Tibial nerve (tissue), 4 donors: ENCODE results near the gene RNF4. TPM values are rescaled to one million over a fixed set of nuclear protein-coding genes. Genes with fewer than 3 reads are reported as not detected.

Source experiments
- DNase-seq, 2 donors: peaks; one replicate each; pipeline ENCODE4 v3.0.0-alpha.2; 2019; ENCODE audit warnings: low spot score in 2 of 2
- H3K27ac ChIP-seq, 4 donors: fragments of 200-600 bp; sonication (generic) in 3 of 4; one replicate each; pipeline ENCODE4 v1.5.1; 2017 to 2019; ENCODE audit warnings: mild to moderate bottlenecking in 1 of 4
- H3K27me3 ChIP-seq, 2 donors: fragments of 200-600 bp; sonication (generic) in 1 of 2; one replicate each; pipeline versions ENCODE4 v1.5.1 to v1.6.0; 2017 to 2019
- H3K36me3 ChIP-seq, 3 donors: fragments of 200-600 bp; sonication (generic); one replicate each; pipeline ENCODE4 v1.5.1; 2018 to 2019
- H3K4me1 ChIP-seq, 4 donors: fragments of 200-600 bp; sonication (generic) in 3 of 4; one replicate each; pipeline ENCODE4 v1.5.1; 2017 to 2019
- H3K4me3 ChIP-seq, 4 donors: fragments of 200-600 bp; sonication (generic) in 3 of 4; one replicate each; pipeline ENCODE4 v1.5.1; 2017 to 2019; ENCODE audit warnings: mild to moderate bottlenecking in 1 of 4, moderate library complexity in 1 of 4
- H3K9me3 ChIP-seq, 4 donors: fragments of 200-600 bp; sonication (generic) in 3 of 4; one replicate each; pipeline ENCODE4 v1.5.1; 2017 to 2019
- EP300 ChIP-seq, 2 donors: sonication (generic); formaldehyde crosslinking; IDR thresholded peaks; one replicate each; pipeline ENCODE4 v1.6.1; 2017; ENCODE audit warnings: antibody characterized with exemption in 2 of 2, mild to moderate bottlenecking in 1 of 2
- POLR2A ChIP-seq, 2 donors: fragments of 450-650 bp; IDR thresholded peaks; one replicate each; pipeline ENCODE4 v1.6.1; 2017; ENCODE audit warnings: antibody characterized with exemption in 2 of 2, mild to moderate bottlenecking in 2 of 2, moderate library complexity in 2 of 2
- WGBS, 2 donors: methylation state at CpG; one replicate each; pipeline ENCODE4 v1.1.5; 2018; 5-methylcytosine and 5-hydroxymethylcytosine counted together
- total RNA-seq, 4 donors: library from RNA; depleted of rRNA; stranded (reverse); fragments of >200 nt; gene quantifications; one replicate each; pipeline ENCODE4 v1.1.0, GENCODE V29; 2016
- TF ChIP-seq, protein P1 (sequence below), 5 experiments: fragments of 200-600 bp in 3 of 5; fragments of 450-650 bp in 2 of 5; sonication (generic) in 3 of 5; IDR thresholded peaks; one replicate each; pipeline ENCODE4 v1.5.1; 2016 to 2019; ENCODE audit warnings: antibody characterized with exemption in 5 of 5, mild to moderate bottlenecking in 3 of 5, moderate library complexity in 2 of 5

Gene RNF4
- total RNA-seq, 4 donors from 2014 or later: 33.0 to 67.7 (median 49.3) TPM

DNA sequence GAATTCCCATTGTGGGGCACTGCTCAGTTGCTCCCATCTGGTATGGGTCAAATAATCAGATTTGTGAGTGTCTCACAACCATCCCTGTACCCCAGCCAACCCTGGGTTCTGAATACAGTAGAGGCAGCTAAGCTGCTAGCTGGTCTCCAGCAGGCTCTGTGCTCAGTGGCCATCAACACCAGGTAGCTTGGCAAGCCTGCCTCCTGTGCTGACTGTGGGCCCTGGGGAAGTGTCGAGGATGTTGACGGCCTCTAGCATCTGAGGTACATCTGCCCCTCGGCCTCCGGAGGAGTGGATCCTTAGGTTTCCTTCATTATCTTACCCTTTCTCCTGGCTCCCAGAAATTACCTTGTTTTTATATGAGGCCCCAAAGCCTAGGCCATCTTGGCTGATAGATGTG, 13.3 kb downstream of the RNF4 start:
- no peak overlapping the region for H3K4me3 ChIP-seq
- peaks cover 0 to 94% (median 64%) of the 10 kb centered on the region in 4 donors for H3K4me1 ChIP-seq
- peak overlapping the region in 3 of 4 donors; percentile 42 to 67 (median 54) for H3K27ac ChIP-seq
- TF ChIP-seq, protein P1, sequence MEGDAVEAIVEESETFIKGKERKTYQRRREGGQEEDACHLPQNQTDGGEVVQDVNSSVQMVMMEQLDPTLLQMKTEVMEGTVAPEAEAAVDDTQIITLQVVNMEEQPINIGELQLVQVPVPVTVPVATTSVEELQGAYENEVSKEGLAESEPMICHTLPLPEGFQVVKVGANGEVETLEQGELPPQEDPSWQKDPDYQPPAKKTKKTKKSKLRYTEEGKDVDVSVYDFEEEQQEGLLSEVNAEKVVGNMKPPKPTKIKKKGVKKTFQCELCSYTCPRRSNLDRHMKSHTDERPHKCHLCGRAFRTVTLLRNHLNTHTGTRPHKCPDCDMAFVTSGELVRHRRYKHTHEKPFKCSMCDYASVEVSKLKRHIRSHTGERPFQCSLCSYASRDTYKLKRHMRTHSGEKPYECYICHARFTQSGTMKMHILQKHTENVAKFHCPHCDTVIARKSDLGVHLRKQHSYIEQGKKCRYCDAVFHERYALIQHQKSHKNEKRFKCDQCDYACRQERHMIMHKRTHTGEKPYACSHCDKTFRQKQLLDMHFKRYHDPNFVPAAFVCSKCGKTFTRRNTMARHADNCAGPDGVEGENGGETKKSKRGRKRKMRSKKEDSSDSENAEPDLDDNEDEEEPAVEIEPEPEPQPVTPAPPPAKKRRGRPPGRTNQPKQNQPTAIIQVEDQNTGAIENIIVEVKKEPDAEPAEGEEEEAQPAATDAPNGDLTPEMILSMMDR (IDR thresholded peaks at IDR 0.05): no peak
- no peak for TF ChIP-seq EP300 (IDR thresholded peaks at IDR 0.05)
- TF ChIP-seq POLR2A (IDR thresholded peaks at IDR 0.05): no peak
- no peaks in the 10 kb centered on the region for H3K9me3 ChIP-seq
- H3K36me3 ChIP-seq: no peaks in the 10 kb centered on the region
- 81 to 83% methylated on average over 4 of the region's 4 CpGs for WGBS, 2 donors
- H3K27me3 ChIP-seq: no peaks in the 10 kb centered on the region
- DNase-seq: no peak

DNA sequence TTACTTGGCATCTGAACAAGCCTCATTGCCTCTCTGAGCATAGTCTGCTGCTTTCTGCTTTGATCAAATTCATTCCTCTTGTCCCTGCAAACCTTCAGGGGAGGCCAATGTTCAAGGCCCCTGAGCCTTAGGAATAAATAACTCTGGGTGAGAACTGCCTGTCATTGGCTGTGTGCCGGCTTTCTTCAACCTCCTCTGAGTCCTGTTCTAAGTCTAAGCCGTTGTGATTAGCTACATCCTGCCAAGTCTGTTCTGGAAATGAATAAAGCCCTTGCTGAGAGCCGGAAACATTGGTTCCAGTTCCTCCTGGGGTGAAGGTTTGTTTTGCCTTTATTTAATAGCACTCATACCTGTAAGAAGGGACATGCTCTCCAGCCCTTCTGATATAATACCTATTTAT, 13.8 kb downstream of the RNF4 start:
- 7 to 8% methylated on average over 3 of the region's 3 CpGs for WGBS, 2 donors
- peak in 1 of 2 donors; percentile 24 for DNase-seq
- Histone ChIP-seq H3K4me3 (no peak overlapping the region), H3K27ac (peak overlapping the region in 3 of 4 donors; percentile 42 to 67 (median 54)), H3K9me3 (no peaks in the 10 kb centered on the region), H3K36me3 (no peaks in the 10 kb centered on the region), H3K4me1 (peaks cover 0 to 94% (median 65%) of the 10 kb centered on the region in 4 donors), H3K27me3 (no peaks in the 10 kb centered on the region)
- TF ChIP-seq, protein P1 (IDR thresholded peaks at IDR 0.05): no peak
- TF ChIP-seq POLR2A (IDR thresholded peaks at IDR 0.05) (no peak), EP300 (IDR thresholded peaks at IDR 0.05) (no peak)

DNA sequence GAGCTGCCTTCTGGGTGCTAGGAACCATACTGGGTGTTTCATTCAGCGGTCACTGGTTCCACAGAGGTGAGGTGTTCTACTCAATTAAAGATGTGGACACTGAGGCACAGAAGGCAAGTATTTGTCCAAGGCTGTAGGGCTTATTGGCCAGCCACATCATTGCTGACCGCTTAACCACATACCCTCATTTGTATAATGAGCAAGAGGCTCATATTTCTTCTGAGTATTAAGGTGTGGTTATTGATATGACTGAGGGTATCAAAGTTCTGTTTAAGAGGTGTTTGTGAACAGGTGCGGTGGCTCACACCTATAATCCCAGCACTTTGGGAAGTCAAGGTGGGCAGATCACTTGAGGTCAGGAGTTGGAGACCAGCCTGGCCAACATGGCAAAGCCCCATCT, 14.3 kb downstream of the RNF4 start:
- Histone ChIP-seq H3K4me3 (no peak overlapping the region), H3K27me3 (no peaks in the 10 kb centered on the region), H3K4me1 (peaks cover 0 to 94% (median 64%) of the 10 kb centered on the region in 4 donors), H3K27ac (peak overlapping the region in 3 of 4 donors; percentile 11 to 67 (median 17)), H3K9me3 (no peaks in the 10 kb centered on the region), H3K36me3 (no peaks in the 10 kb centered on the region)
- 90 to 95% methylated on average over 3 of the region's 3 CpGs for WGBS, 2 donors
- no peak for DNase-seq
- TF ChIP-seq, protein P1 (IDR thresholded peaks at IDR 0.05): no peak
- TF ChIP-seq POLR2A (IDR thresholded peaks at IDR 0.05) (no peak), EP300 (IDR thresholded peaks at IDR 0.05) (no peak)

DNA sequence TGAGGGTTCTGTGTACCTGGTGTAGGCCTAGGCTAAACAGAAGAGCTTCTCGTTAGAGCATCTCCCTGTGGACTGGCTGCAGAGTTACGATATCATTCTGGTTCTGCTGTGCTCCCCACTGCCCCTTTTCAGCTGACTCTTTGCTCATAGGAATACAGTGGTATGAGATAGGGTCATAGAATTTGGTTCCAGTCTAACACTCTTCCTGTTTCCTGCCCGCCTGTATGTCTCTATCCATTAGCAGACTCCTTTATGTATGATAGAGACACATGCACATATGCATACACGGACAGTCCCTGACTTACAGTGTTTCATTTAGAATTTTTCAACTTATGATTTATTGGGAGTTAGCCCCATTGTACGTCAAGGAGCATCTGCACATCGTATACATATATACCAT, 15.3 kb downstream of the RNF4 start:
- peaks cover 0 to 88% (median 61%) of the 10 kb centered on the region in 4 donors for H3K4me1 ChIP-seq
- no peaks in the 10 kb centered on the region for H3K9me3 ChIP-seq
- peaks cover 0 to 2% (median 1%) of the 10 kb centered on the region in 3 donors for H3K36me3 ChIP-seq
- WGBS, 2 donors: 76 to 81% methylated on average over 6 of the region's 6 CpGs
- H3K27ac ChIP-seq: peak overlapping the region in 3 of 4 donors; percentile 33 to 44 (median 40)
- no peak for DNase-seq
- no peak for TF ChIP-seq EP300 (IDR thresholded peaks at IDR 0.05)
- TF ChIP-seq POLR2A (IDR thresholded peaks at IDR 0.05): no peak
- TF ChIP-seq, protein P1 (IDR thresholded peaks at IDR 0.05): no peak
- no peak overlapping the region for H3K4me3 ChIP-seq
- no peaks in the 10 kb centered on the region for H3K27me3 ChIP-seq

DNA sequence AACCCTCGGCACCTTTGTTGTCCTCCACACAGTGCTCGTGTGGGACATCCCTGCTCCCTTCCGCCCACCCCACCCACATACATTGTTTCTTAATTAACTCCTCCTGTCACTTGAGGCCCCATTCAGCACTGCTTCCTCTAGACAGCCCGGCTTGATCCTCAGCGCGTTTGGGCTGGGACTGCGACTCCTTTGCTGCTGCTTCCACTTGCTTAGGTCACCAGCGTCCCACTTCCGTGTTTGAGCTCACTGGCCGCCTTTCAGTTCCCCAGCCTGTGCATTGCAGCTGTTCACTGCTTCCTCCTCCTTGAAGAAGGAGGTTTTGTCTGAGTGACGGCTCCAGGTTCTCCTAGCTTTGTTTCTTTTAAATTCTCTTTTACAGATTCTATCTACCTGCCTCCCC, 16.1 kb downstream of the RNF4 start:
- Histone ChIP-seq H3K27me3 (no peaks in the 10 kb centered on the region), H3K9me3 (no peaks in the 10 kb centered on the region), H3K4me1 (peaks cover 0 to 86% (median 61%) of the 10 kb centered on the region in 4 donors), H3K27ac (peak overlapping the region in 3 of 4 donors; percentile 40 to 60 (median 44)), H3K4me3 (no peak overlapping the region), H3K36me3 (peaks cover 0 to 10% (median 6%) of the 10 kb centered on the region in 3 donors)
- 18 to 25% methylated on average over 11 of the region's 11 CpGs for WGBS, 2 donors
- TF ChIP-seq, protein P1 (IDR thresholded peaks at IDR 0.05): no peak
- TF ChIP-seq EP300 (IDR thresholded peaks at IDR 0.05) (peak in 1 of 2 donors; percentile 63), POLR2A (IDR thresholded peaks at IDR 0.05) (no peak)
- peak; percentile 35 to 61 for DNase-seq
